ENCODE data around the gene CHD5. TPM values are rescaled to one million over a fixed set of nuclear protein-coding genes. Genes with fewer than 3 reads are reported as not detected.
"Not testable (repeated sequence)": the region's sequence is repeated elsewhere in the genome, so short reads cannot be mapped to it uniquely, and the experiment has no call there.

CHD5 gene
- polyA plus RNA-seq, 4 donors, result 0.14 to 0.63 (median 0.36) TPM

DNA sequence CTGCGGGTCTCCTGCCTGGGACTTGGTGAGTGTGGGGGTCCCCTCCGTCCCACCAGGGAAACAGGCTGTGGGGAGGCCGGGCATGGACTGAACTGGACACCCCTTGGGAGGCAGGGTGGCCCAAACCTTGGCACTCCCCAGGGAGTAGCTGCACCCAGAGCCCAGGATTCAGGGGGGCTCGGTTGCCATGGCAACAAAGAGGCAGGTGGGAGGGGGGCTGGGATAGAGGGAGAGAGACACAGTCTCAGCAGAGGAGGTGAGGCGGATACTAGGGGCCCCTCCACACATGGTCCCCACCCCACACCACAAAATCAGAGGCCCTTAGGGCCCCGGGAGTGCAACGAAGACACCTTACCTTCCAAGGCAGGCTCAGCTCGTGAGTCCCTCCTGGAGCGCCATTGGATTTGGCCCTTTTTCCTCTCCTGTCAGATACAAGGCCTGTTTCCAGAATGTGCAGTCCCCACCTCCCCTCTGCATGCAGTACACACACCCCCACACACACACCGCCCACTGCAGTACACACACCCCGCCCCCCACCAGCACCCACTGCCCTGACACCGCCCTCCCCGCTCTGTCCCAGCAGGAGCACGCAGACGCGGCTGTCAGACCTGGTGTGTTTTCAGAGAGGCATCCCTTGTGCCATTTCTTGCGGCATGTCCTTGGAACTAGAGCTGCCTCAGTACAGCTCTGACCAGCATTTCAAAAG is 107.2 kb downstream of the CHD5 start:
- DNase-seq (ENCODE audit: low read depth in 4 of 4, low spot score in 3 of 4), result no peak

- no peak for DNase-seq (ENCODE audit: low read depth in 4 of 4, low spot score in 3 of 4)
Measured at GRCh38 chr1:6071219-6071618, 108.9 kb downstream of the CHD5 start.

- DNase-seq (ENCODE audit: low read depth in 4 of 4, low spot score in 3 of 4), result no peak
Measured at GRCh38 chr1:6070450-6070974, 109.6 kb downstream of the CHD5 start.

DNA sequence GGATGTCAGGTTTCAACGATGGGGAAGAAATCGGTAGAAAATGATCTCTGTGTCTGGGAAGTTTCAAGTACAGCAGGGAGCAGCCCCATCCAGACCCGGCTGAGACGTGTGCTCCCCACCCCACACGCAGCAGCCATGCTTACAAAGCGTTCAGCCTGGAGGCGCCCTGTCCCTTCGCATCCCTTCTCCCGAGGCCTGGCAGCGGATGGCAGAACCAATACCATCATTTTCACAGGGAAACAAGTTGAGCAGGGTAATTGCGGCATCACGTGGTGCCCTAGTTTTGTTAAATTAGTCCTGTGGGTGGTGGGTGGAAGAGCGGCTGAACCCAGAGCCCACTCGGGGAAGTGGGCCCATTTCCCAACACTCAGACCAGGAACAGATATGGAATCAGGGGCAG is 110.5 kb downstream of the CHD5 start:
- no peak for DNase-seq (ENCODE audit: low read depth in 4 of 4, low spot score in 3 of 4)

DNA sequence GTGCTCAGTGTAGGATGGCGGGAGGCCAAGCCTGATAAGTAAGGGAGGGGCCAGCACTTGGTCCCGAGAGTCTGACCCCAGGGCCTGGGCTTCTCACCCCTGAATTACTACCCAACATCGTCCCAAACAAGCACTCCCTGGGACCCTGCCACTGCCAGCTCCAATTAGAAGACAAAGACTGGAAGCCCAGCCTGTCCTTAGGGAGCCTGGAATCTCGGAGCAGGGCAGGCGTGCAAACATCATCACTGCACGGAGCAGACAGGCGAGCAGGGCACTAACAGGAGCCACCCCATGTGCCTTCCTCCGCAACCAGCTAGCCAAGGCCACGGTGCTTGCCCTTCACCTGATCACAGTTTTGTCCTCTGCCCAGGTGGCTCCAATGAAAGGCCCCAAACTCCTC is 111.2 kb downstream of the CHD5 start:
- DNase-seq (ENCODE audit: low read depth in 4 of 4, low spot score in 3 of 4), result no peak

GRCh38 chr1:6068073-6068472 is 112.0 kb downstream of the CHD5 start:
- DNase-seq (ENCODE audit: low read depth in 4 of 4, low spot score in 3 of 4), result no peak

DNA sequence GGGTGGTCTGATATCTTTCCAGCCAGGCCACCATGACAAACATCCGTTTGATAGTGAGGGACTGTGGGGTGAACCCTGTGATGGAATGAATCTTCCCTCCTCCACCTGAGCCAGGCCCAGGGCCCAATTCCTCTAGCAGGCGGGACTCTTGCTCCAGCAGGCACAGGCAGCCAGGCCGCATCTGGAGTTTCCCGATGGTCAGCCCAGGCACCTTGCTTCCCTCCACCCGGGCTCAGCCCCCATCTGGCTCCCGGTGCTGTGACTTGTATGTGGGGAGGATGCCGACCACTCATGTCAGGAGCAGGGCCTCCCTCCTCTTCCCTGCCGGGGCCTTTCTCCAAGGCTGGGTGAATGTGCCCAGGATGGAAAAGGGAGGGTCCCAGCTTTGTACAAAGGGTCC is 113.4 kb downstream of the CHD5 start:
- no peak for DNase-seq (ENCODE audit: low read depth in 4 of 4, low spot score in 3 of 4)

- no peak for DNase-seq (ENCODE audit: low read depth in 4 of 4, low spot score in 3 of 4)
Measured at GRCh38 chr1:6065093-6065858, 114.8 kb downstream of the CHD5 start.

DNA sequence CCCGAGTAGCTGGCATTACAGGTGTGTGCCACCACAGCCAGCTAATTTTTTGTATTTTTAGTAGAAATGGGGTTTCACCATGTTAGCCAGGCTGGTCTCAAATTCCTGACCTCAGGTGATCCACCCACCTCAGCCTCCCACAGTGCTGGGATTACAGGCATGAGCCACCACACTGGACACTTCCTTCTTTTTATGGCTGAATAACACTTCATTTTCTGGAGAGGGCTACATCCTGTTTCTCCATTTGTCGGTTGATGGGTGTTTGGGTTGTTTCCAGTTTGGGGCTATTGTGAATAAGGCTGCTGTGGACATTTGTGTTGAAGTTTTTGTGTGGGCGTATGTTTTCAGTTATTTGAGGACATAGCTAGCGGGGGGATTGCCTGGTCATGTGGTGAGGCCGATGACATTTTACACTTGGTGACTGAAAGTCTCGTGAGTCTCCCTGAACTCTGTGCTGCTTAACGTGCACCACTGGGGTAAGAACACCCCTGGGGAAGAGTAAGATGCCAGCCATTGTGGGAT is 116.5 kb downstream of the CHD5 start:
- not testable (repeated sequence) for DNase-seq (ENCODE audit: low read depth in 4 of 4, low spot score in 3 of 4)

DNA sequence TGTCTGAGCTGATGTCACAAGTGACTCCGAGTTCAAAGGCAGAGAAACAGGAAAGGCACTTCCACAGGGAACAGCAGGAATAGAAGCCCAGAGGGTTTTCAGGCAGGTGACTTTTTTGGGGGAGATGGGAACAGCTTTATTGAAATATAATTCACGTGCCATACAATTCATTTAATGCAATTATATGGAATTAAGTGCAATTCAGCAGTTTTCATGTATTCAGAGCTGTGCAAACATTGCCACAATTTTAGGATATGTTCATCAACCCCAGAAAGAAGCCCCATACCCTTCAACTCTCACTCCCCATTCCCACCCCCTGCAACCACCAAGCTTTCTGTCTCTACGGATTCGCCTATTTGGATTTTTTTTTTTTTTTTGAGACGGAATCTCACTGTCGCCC is 117.5 kb downstream of the CHD5 start:
- DNase-seq (ENCODE audit: low read depth in 4 of 4, low spot score in 3 of 4), result no peak

- DNase-seq (ENCODE audit: low read depth in 4 of 4, low spot score in 3 of 4), result no peak
Measured at GRCh38 chr1:6059866-6060265, 120.3 kb downstream of the CHD5 start.

DNA sequence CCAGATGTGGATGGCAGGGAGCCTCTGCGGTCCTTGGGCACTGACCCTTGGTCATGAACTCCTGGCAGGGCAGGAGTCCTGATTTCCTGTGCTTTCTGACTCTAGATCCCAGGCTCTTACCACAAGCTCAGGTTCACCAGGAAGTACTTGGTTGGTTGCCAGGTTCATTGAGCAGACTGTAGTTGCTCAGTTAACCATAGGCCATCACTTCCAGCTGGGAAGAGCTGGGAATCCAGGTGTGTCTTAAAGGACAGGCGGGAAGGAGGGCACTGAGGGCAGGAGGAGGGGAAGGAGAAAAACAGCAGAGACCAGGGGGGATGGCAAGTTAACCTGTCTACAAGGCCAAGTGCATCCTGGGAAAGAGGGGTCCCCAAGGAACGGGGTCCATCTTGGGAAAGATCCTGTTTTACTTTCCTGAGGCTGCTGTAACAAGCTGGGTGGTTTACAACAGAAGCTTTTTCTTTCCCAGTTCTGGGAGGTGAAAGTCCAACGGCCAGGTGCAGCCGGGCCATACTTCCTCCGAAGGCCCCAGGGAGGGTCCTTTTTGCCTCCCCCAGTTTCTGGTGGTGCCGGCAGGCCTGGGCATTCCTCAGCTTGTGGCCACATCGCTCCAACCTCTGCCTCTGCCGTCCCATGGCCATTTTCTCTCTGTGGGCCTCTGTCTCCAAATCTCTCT is 122.8 kb downstream of the CHD5 start:
- no peak for DNase-seq (ENCODE audit: low read depth in 4 of 4, low spot score in 3 of 4)

- DNase-seq (ENCODE audit: low read depth in 4 of 4, low spot score in 3 of 4), result no peak
Measured at GRCh38 chr1:6056572-6056948, 123.6 kb downstream of the CHD5 start.

DNA sequence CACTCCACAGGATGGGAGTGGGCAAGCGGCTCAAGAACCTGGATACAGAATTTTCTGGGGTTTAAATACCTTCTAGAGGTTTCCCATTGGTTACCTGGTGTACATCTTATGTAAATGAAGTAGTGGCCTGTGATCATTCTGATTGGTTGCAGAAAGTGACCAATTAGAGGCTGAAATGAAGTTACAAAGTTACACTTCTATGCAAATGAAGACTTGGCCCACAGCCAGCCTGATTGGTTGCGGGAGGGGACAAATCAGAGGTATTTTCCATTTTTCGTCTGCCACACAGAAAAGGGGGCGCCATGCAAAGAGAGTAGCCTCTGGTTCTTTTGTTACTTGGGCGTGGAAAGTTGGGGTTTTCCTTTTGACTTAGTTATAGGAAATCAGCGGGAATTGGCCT is 125.5 kb downstream of the CHD5 start:
- no peak for DNase-seq (ENCODE audit: low read depth in 4 of 4, low spot score in 3 of 4)

DNA sequence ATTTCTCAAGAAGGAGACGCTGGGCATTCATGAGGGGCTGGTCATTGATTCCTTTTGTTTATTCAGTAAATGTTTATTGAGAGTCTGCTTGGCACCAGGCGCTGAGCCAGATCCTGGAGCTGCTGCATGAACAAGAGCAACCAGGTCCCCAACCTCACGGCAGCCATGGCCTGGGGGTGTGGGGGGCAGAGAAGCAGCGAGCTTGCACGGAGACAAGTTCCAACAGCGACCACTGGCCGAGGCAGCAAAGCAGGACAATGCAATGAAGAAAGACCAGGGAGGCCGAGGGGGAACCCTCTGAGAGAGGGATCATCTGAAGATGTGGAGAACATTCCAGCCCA is 126.9 kb downstream of the CHD5 start:
- DNase-seq (ENCODE audit: low read depth in 4 of 4, low spot score in 3 of 4), result no peak

- DNase-seq (ENCODE audit: low read depth in 4 of 4, low spot score in 3 of 4), result peak; percentile 65 to 81 (median 70)
Measured at GRCh38 chr1:6052543-6053205, 127.4 kb downstream of the CHD5 start.

Other genes with a start within 250 kb of the CHD5 start
- 10 to 100 TPM in 2 of 4 donors, 1 to 10 TPM in 2; 6.8 to 17.1 (median 10.8) TPM for gene NPHP4, start 187.9 kb downstream of the CHD5 start, polyA plus RNA-seq (ENCODE audit: insufficient read length in 4 of 4)
- 1 to 10 TPM; 4.5 to 6.4 (median 5.1) TPM for gene KCNAB2, start 134.4 kb downstream of the CHD5 start, polyA plus RNA-seq (ENCODE audit: insufficient read length in 4 of 4)
- 100 to 1,000 TPM; 523 to 790 (median 627) TPM for gene RPL22, start 19.3 kb upstream of the CHD5 start, polyA plus RNA-seq (ENCODE audit: insufficient read length in 4 of 4)
- gene RNF207, start 25.8 kb upstream of the CHD5 start, polyA plus RNA-seq (ENCODE audit: insufficient read length in 4 of 4), result 10 to 100 TPM; 15.7 to 72.0 (median 38.7) TPM
- gene ICMT, start 55.6 kb upstream of the CHD5 start, polyA plus RNA-seq (ENCODE audit: insufficient read length in 4 of 4), result 10 to 100 TPM; 60.7 to 75.1 (median 63.1) TPM
- gene HES3, start 63.9 kb upstream of the CHD5 start, polyA plus RNA-seq (ENCODE audit: insufficient read length in 4 of 4), result not detected
- gene GPR153, start 80.8 kb upstream of the CHD5 start, polyA plus RNA-seq (ENCODE audit: insufficient read length in 4 of 4), result 1 to 10 TPM; 6.3 to 7.9 (median 7.5) TPM
- gene ACOT7, start 213.4 kb upstream of the CHD5 start, polyA plus RNA-seq (ENCODE audit: insufficient read length in 4 of 4), result 10 to 100 TPM; 18.2 to 34.2 (median 27.5) TPM
- gene HES2, start 239.6 kb upstream of the CHD5 start, polyA plus RNA-seq (ENCODE audit: insufficient read length in 4 of 4), result under 1 TPM; 0.08 to 0.69 (median 0.34) TPM
- gene ESPN, start 244.5 kb upstream of the CHD5 start, polyA plus RNA-seq (ENCODE audit: insufficient read length in 4 of 4), result 10 to 100 TPM in 3 of 4 donors, 1 to 10 TPM in 1; 7.6 to 23.5 (median 11.8) TPM

Measured in left renal pelvis (tissue), 4 donors.